ENCODE measurements around the gene ZCCHC17. TPM values are rescaled to one million over a fixed set of nuclear protein-coding genes. Genes with fewer than 3 reads are reported as not detected.
"Not testable (repeated sequence)": the region's sequence is repeated elsewhere in the genome, so short reads cannot be mapped to it uniquely, and the experiment has no call there.

ZCCHC17 gene
- total RNA-seq, 1 experiment from 2014 or later: 30.2 TPM

GRCh38 chr1:31259746-31260145, 37.1 kb upstream of the ZCCHC17 start:
- no peaks in the 10 kb centered on the region for H3K27me3 ChIP-seq (ENCODE audit: low read length)
- no peak overlapping the region for H3K9ac ChIP-seq (ENCODE audit: low read length)
- H3K9me3 ChIP-seq (ENCODE audit: low read length): no peaks in the 10 kb centered on the region
- H2AFZ ChIP-seq (ENCODE audit: low read length): no peak overlapping the region
- no peaks in the 10 kb centered on the region for H3K9me2 ChIP-seq (replicated peaks; ENCODE audit: low read length)
- H3K27ac ChIP-seq (ENCODE audit: low read length): no peak overlapping the region
- DNase-seq (no peak), ATAC-seq (no peak)
- peaks cover 51% of the 10 kb centered on the region for H3K36me3 ChIP-seq (ENCODE audit: low read depth, low read length)
- H4K20me1 ChIP-seq (ENCODE audit: low read length): no peaks in the 10 kb centered on the region
- H3F3A ChIP-seq (ENCODE audit: low read length, unreplicated experiment): no peaks in the 10 kb centered on the region
- H3K4me1 ChIP-seq (ENCODE audit: insufficient read depth, low read length): peaks cover 13% of the 10 kb centered on the region; the same call in 1 of the 2 replicates
- ChIA-PET POLR2A (ENCODE audit: unreplicated experiment) (no interaction called here), CTCF (no interaction called here)
- H3K79me2 ChIP-seq (ENCODE audit: low read length): no peaks in the 10 kb centered on the region
- no peak overlapping the region for H3K4me3 ChIP-seq (ENCODE audit: low read length)
- H3K4me2 ChIP-seq (ENCODE audit: low read length): no peak overlapping the region
- no TSS peak for BruUV-seq (replicated peaks)
- TF ChIP-seq EZH2phosphoT487 (IDR thresholded peaks at IDR 0.05; ENCODE audit: borderline replicate concordance, low read length) (no peak), CTCF (conservative IDR thresholded peaks at IDR 0.05; ENCODE audit: low read depth, low read length) (no peak), EZH2 (IDR thresholded peaks at IDR 0.05; ENCODE audit: low read length, unreplicated experiment) (no peak)
- intact Hi-C loops (cut with micrococcal nuclease): loop anchor here (10.0 kb wide), 1 partner anchor 75 kb away; no protein-coding TSS in a partner anchor

- Histone ChIP-seq H3K4me1 (ENCODE audit: insufficient read depth, low read length) (peaks cover 13% of the 10 kb centered on the region; the same call in 1 of the 2 replicates), H3K9ac (ENCODE audit: low read length) (no peak overlapping the region), H3K4me3 (ENCODE audit: low read length) (no peak overlapping the region), H3K36me3 (ENCODE audit: low read depth, low read length) (peaks cover 60% of the 10 kb centered on the region), H3F3A (ENCODE audit: low read length, unreplicated experiment) (no peaks in the 10 kb centered on the region), H3K27ac (ENCODE audit: low read length) (no peak overlapping the region), H3K79me2 (ENCODE audit: low read length) (no peaks in the 10 kb centered on the region), H3K4me2 (ENCODE audit: low read length) (no peak overlapping the region), H3K27me3 (ENCODE audit: low read length) (no peaks in the 10 kb centered on the region), H3K9me2 (replicated peaks; ENCODE audit: low read length) (no peaks in the 10 kb centered on the region), H3K9me3 (ENCODE audit: low read length) (no peaks in the 10 kb centered on the region), H2AFZ (ENCODE audit: low read length) (no peak overlapping the region), H4K20me1 (ENCODE audit: low read length) (no peaks in the 10 kb centered on the region)
- CTCF ChIA-PET: interaction anchor here (0.6 kb wide), 1 partner anchor 77 kb away, joined by 3 read pairs; no protein-coding TSS in a partner anchor
- POLR2A ChIA-PET (ENCODE audit: unreplicated experiment): no interaction called here
- DNase-seq (peak; percentile 33), ATAC-seq (peak; percentile 95)
- no TSS peak for BruUV-seq (replicated peaks)
- no peak for TF ChIP-seq CTCF (conservative IDR thresholded peaks at IDR 0.05; ENCODE audit: low read depth, low read length)
- no peak for TF ChIP-seq EZH2 (IDR thresholded peaks at IDR 0.05; ENCODE audit: low read length, unreplicated experiment)
- TF ChIP-seq EZH2phosphoT487 (IDR thresholded peaks at IDR 0.05; ENCODE audit: borderline replicate concordance, low read length): no peak
- intact Hi-C loops (cut with micrococcal nuclease): loop anchor here (10.0 kb wide), 1 partner anchor 73 kb away; no protein-coding TSS in a partner anchor
These were observed 34.9 kb upstream of the ZCCHC17 start for GRCh38 chr1:31261916-31262315.

GRCh38 chr1:31262393-31262792, 34.4 kb upstream of the ZCCHC17 start:
- H3K9ac ChIP-seq (ENCODE audit: low read length); H3K27me3 ChIP-seq (ENCODE audit: low read length); H3K79me2 ChIP-seq (ENCODE audit: low read length); H3K9me3 ChIP-seq (ENCODE audit: low read length); ATAC-seq; H2AFZ ChIP-seq (ENCODE audit: low read length); CTCF ChIA-PET; H3K4me3 ChIP-seq (ENCODE audit: low read length); BruUV-seq (replicated peaks); H4K20me1 ChIP-seq (ENCODE audit: low read length); H3K9me2 ChIP-seq (replicated peaks; ENCODE audit: low read length); H3K4me2 ChIP-seq (ENCODE audit: low read length); H3K27ac ChIP-seq (ENCODE audit: low read length); DNase-seq; H3F3A ChIP-seq (ENCODE audit: low read length, unreplicated experiment): not testable (repeated sequence)
- H3K4me1 ChIP-seq (ENCODE audit: insufficient read depth, low read length): peaks cover 13% of the 10 kb centered on the region; the same call in 1 of the 2 replicates
- POLR2A ChIA-PET (ENCODE audit: unreplicated experiment): interaction anchor here (0.6 to 0.7 kb wide), 2 partner anchors 34 to 312 kb away, joined by 4 to 12 read pairs; partner anchors contain the start of gene ZCCHC17
- H3K36me3 ChIP-seq (ENCODE audit: low read depth, low read length): peaks cover 60% of the 10 kb centered on the region
- intact Hi-C loops (cut with micrococcal nuclease): loop anchor here (10.0 kb wide), 1 partner anchor 72 kb away; no protein-coding TSS in a partner anchor

Data from PC-3 (cell line).